ENCODE data around the gene SMG6. TPM values are rescaled to one million over a fixed set of nuclear protein-coding genes. Genes with fewer than 3 reads are reported as not detected.

The SMG6 gene
- total and polyA plus RNA-seq, 2 of the 4 experiments (the other 2 are of a cell fraction): 16.3 to 30.3 TPM

DNA sequence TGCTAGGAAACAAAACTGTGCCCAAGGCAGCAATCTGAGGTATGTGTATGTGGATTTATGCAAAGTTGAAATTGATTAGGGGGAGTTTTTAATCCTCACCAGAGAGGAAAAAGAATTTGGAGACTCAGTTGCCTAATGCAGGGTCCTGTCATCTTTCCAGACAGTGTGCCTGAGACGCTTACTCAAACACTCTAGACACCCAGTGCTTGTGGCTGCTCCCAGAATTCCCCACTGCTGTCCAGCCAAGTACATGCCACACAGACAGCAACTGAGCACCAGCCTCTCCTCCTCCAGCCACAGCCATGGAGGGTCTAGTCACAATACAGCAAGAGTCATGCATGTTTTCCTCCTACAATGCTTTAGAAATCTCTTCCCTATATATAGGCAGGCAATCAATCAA lies 130.6 kb downstream of the SMG6 start (continued):
- no peak for TF ChIP-seq RCOR1 (IDR thresholded peaks at IDR 0.05; ENCODE audit: insufficient replicate concordance, low read length)

DNA sequence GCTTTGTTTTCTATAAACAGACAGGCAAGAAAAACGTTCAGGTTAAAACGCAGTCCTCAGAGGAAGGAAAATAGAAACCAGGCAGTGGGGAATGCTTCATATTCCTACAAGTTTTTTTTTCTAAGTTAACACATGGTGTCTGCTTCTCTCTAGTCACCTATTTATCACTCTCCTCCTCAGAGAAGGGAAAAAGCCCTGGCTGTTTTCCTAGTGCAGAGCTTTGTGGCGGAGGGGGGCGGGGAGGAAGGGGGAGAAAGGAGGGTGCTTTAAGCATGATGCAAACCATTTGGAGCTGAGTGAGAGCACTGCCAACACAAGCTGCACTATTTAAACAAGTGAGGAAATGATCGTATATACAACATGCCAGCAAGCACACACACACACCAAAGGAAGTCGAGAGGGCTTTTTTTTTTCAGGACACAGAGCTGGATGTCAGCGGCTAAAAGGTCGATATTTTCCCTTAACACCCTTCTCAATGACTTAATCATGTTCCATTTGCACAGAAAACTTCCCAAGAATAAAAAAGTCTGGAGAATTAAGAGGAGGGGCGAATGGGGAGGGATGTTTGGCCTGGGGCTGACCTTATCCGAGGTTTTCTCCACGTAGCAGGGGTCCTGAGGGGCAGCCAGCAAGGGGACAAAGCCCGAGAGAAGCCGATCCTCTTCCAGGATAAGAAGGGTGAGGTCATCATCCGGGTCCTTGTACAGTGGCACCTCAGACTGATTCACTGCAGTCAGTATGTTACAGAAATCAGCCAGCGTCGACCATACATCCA lies 131.3 kb downstream of the SMG6 start:
- Histone ChIP-seq H3K27me3 (ENCODE audit: control insufficient read depth, insufficient read depth, low read length) (no peaks in the 10 kb centered on the region), H2AK5ac (ENCODE audit: low read depth, low read length) (peak overlapping the region; percentile 96), H3K79me1 (ENCODE audit: low read depth in 1 of 2, low read length in 2 of 2) (peaks cover 23 to 76% of the 10 kb centered on the region in 2 experiments), H3K4ac (ENCODE audit: low read depth, low read length) (peak overlapping the region; percentile 98), H3K4me2 (ENCODE audit: low read depth, low read length) (peak overlapping the region; percentile 83), H3K4me3 (ENCODE audit: insufficient read depth, low read depth, low read length) (peak overlapping the region; percentile 15; the same call in 1 of the 2 replicates), H2BK20ac (ENCODE audit: low read depth, low read length) (peak overlapping the region; percentile 93), H3K36me3 (ENCODE audit: control insufficient read depth, insufficient read depth, low read length) (peaks cover 14% of the 10 kb centered on the region), H3K27ac (ENCODE audit: insufficient read depth, low read length) (peak overlapping the region; percentile 99), H2BK15ac (ENCODE audit: low read depth, low read length) (peak overlapping the region; percentile 98; the same call in 2 of the 3 replicates), H2AFZ (replicated peaks; ENCODE audit: low read length, poor library complexity) (peak overlapping the region; percentile 73), H3K9me1 (ENCODE audit: insufficient read depth, low read length) (peaks cover 42% of the 10 kb centered on the region), H3K23ac (ENCODE audit: low read depth, low read length) (peak overlapping the region; percentile 96), H2BK5ac (ENCODE audit: low read depth, low read length, poor library complexity, severe bottlenecking) (peak overlapping the region; percentile 98), H2BK120ac (ENCODE audit: low read depth, low read length) (peak overlapping the region; percentile 97), H3K18ac (ENCODE audit: low read depth, low read length) (peak overlapping the region; percentile 95), H4K8ac (ENCODE audit: low read depth in 2 of 2, low read length in 2 of 2) (peak overlapping the region; percentile 65 to 93), H3K4me1 (ENCODE audit: control insufficient read depth, insufficient read depth, low read length) (peaks cover 50% of the 10 kb centered on the region), H3K9me3 (ENCODE audit: control insufficient read depth, insufficient read depth, low read length) (no peaks in the 10 kb centered on the region), H4K20me1 (ENCODE audit: insufficient read depth, low read length) (no peaks in the 10 kb centered on the region), H3K56ac (ENCODE audit: extremely low read depth, insufficient read depth, low read length) (peak overlapping the region; percentile 96), H4K91ac (ENCODE audit: insufficient read depth, low read depth, low read length) (peak overlapping the region; percentile 91), H4K5ac (ENCODE audit: low read depth, low read length) (peak overlapping the region; percentile 98), H2AK9ac (replicated peaks; ENCODE audit: low read depth, low read length, poor library complexity) (peak overlapping the region; percentile 81), H3K14ac (replicated peaks; ENCODE audit: low read depth, low read length) (peak overlapping the region; percentile 98), H3K9ac (ENCODE audit: low read depth, low read length) (peak overlapping the region; percentile 85)
- in situ Hi-C loops (cut with MboI; ENCODE audit: low sequenced_read_pairs) (loop anchor here (5.0 to 10.0 kb wide), 2 partner anchors 70 to 107 kb away; no protein-coding TSS in a partner anchor), dilution Hi-C loops (cut with HindIII; ENCODE audit: low sequenced_read_pairs, unreplicated experiment) (no loop called here), intact Hi-C loops (cut with micrococcal nuclease) (loop anchor here (1.0 kb wide), 1 partner anchor 72 kb away; no protein-coding TSS in a partner anchor)
- BruUV-seq (replicated peaks): no TSS peak
- POLR2A ChIA-PET (ENCODE audit: unreplicated experiment): interaction anchor here (0.5 to 0.7 kb wide), 3 partner anchors 24 to 176 kb away, joined by 4 to 12 read pairs (median 4); no protein-coding TSS in a partner anchor
- no CpG with 5 or more reads among the region's 16 CpGs for WGBS, 2 experiments (ENCODE audit: extremely low coverage in 2 of 2, insufficient read length in 1 of 2)
- DNase-seq: peak; percentile 99
- CTCF ChIA-PET: interaction anchor here (0.6 to 1.1 kb wide), 3 partner anchors 50 to 215 kb away, joined by 3 to 7 read pairs (median 3); no protein-coding TSS in a partner anchor
- ATAC-seq (ENCODE audit: low read depth): peak; percentile 60
- TF ChIP-seq RFX5 (IDR thresholded peaks at IDR 0.05; ENCODE audit: low read depth, low read length): no peak
- TF ChIP-seq CEBPB (IDR thresholded peaks at IDR 0.05; ENCODE audit: low read depth, low read length): peak; percentile 88
- no peak for TF ChIP-seq MAFK (IDR thresholded peaks at IDR 0.05; ENCODE audit: low read depth, low read length)
- peak; percentile 40 for TF ChIP-seq RAD21 (IDR thresholded peaks at IDR 0.05; ENCODE audit: low read length)
- TF ChIP-seq, protein P1, sequence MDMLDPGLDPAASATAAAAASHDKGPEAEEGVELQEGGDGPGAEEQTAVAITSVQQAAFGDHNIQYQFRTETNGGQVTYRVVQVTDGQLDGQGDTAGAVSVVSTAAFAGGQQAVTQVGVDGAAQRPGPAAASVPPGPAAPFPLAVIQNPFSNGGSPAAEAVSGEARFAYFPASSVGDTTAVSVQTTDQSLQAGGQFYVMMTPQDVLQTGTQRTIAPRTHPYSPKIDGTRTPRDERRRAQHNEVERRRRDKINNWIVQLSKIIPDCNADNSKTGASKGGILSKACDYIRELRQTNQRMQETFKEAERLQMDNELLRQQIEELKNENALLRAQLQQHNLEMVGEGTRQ (IDR thresholded peaks at IDR 0.05; ENCODE audit: low read depth, low read length): no peak
- TF ChIP-seq, protein P2, sequence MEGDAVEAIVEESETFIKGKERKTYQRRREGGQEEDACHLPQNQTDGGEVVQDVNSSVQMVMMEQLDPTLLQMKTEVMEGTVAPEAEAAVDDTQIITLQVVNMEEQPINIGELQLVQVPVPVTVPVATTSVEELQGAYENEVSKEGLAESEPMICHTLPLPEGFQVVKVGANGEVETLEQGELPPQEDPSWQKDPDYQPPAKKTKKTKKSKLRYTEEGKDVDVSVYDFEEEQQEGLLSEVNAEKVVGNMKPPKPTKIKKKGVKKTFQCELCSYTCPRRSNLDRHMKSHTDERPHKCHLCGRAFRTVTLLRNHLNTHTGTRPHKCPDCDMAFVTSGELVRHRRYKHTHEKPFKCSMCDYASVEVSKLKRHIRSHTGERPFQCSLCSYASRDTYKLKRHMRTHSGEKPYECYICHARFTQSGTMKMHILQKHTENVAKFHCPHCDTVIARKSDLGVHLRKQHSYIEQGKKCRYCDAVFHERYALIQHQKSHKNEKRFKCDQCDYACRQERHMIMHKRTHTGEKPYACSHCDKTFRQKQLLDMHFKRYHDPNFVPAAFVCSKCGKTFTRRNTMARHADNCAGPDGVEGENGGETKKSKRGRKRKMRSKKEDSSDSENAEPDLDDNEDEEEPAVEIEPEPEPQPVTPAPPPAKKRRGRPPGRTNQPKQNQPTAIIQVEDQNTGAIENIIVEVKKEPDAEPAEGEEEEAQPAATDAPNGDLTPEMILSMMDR (conservative IDR thresholded peaks at IDR 0.05; ENCODE audit: low read depth, low read length): no peak
- peak; percentile 65 for TF ChIP-seq FOS (IDR thresholded peaks at IDR 0.05; ENCODE audit: low read depth, low read length)
- peak; percentile 30; the same call in 1 of the 2 replicates for TF ChIP-seq MXI1 (IDR thresholded peaks at IDR 0.05; ENCODE audit: borderline replicate concordance, low read depth, low read length)
- TF ChIP-seq RCOR1 (IDR thresholded peaks at IDR 0.05; ENCODE audit: insufficient replicate concordance, low read length): no peak
- TF ChIP-seq MAZ (IDR thresholded peaks at IDR 0.05; ENCODE audit: borderline replicate concordance, low read depth, low read length): peak; percentile 75; the same call in 1 of the 2 replicates
- TF ChIP-seq POLR2A (IDR thresholded peaks at IDR 0.05; ENCODE audit: low read depth, low read length): no peak; the same call in 1 of the 2 replicates
- TF ChIP-seq CHD1 (IDR thresholded peaks at IDR 0.05; ENCODE audit: low read depth, low read length): 0 out of 2 replicates have a peak, but pooled peaks have one; percentile 42
- peak; percentile 37 for TF ChIP-seq SMC3 (IDR thresholded peaks at IDR 0.05; ENCODE audit: low read depth, low read length)
